Measurements from ENCODE around the gene MDM2. TPM values are rescaled to one million over a fixed set of nuclear protein-coding genes. Genes with fewer than 3 reads are reported as not detected.
A peak's percentile ranks its signal among the peaks of the same experiment; 100 is the strongest.

Gene MDM2
- total RNA-seq, 1 donor from 2014 or later = 37.6 TPM

- intact Hi-C loops (cut with micrococcal nuclease) = no loop called here
- no peak for DNase-seq
- ATAC-seq = no peak
Measured at GRCh38 chr12:68886636-68887572, 78.9 kb downstream of the MDM2 start.

DNA sequence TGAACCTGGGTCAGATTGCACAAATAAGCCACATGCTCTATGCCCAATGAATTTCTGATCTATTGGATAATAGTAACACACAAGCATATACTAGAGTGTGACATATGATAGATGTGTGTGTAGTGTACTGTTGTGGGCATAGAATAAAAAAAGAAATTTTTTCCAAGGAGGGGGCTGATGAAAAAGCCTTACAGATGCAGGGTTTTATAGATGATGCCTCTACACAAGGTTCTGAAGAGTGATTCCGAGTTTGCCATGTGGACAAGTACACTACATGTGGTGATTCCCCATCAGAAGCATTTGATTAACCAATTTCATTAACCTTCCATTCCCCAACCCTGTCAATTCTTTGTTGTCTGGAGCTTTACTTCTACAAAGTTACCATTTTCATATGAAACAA, 79.7 kb downstream of the MDM2 start:
- intact Hi-C loops (cut with micrococcal nuclease) = no loop called here

DNA sequence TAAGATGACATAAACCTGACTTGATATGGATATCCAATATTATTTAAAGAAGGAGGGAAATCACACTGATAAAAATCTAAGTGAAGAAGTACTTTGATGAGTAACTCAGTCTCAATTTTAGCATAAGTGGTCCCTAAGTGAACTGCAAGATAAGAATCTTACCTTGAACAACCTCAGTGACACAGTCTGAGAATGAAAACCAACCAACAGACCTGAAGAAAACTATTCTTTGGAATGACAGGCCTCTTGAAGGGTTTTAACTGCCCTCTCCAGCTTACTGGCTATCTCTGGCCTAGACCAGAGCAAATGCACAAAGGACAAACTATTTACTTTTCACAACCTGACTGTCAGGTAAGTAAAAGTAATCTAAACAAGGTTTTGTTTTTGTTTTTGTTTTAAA, 80.3 kb downstream of the MDM2 start:
- intact Hi-C loops (cut with micrococcal nuclease) = no loop called here
- ATAC-seq = no peak
- DNase-seq = no peak

More for the DNA sequence above, 79.7 kb downstream of the MDM2 start:
- no peak for ATAC-seq
- no peak for DNase-seq

- DNase-seq = peak; percentile 38
- peak; percentile 82 for ATAC-seq
Measured at GRCh38 chr12:68890701-68891113, 82.7 kb downstream of the MDM2 start.

GRCh38 chr12:68891141-68891540, 83.2 kb downstream of the MDM2 start:
- intact Hi-C loops (cut with micrococcal nuclease) = no loop called here
- DNase-seq (no peak), ATAC-seq (no peak)

More at GRCh38 chr12:68890701-68891113, 82.7 kb downstream of the MDM2 start:
- intact Hi-C loops (cut with micrococcal nuclease) = no loop called here

- intact Hi-C loops (cut with micrococcal nuclease) = no loop called here
- ATAC-seq (no peak), DNase-seq (no peak)
Measured at GRCh38 chr12:68893201-68893600, 85.2 kb downstream of the MDM2 start.

- ATAC-seq = no peak
- intact Hi-C loops (cut with micrococcal nuclease) = no loop called here
- no peak for DNase-seq
Measured at GRCh38 chr12:68893741-68894140, 85.8 kb downstream of the MDM2 start.

DNA sequence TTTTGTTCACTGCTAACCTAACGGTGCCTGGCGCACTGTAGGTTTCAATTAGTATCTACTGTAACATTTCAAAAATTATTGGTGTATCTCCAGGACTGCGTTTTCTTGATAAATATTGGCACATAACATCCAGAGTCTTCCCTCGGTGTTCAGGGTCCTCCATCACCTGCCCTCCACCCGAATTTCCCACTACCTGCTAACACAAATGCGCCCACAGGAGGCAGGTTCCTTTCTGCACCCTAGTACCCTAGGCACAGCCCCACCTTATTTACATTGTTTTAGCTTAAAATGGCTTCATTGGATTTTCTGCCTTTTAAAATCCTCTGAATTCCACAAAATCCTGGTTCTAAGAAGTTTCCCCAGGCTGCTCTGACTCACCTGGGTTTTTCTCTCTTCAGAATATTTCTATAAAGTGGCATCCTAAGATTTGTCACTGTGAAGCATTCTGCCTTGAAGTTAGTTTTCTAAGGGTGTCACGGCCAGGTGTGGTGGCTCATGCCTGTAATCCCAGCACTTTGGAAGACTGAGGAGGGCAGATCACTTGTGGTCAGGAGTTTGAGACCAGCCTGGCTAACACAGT, 86.4 kb downstream of the MDM2 start:
- ATAC-seq (no peak), DNase-seq (no peak)
- intact Hi-C loops (cut with micrococcal nuclease) = no loop called here

DNA sequence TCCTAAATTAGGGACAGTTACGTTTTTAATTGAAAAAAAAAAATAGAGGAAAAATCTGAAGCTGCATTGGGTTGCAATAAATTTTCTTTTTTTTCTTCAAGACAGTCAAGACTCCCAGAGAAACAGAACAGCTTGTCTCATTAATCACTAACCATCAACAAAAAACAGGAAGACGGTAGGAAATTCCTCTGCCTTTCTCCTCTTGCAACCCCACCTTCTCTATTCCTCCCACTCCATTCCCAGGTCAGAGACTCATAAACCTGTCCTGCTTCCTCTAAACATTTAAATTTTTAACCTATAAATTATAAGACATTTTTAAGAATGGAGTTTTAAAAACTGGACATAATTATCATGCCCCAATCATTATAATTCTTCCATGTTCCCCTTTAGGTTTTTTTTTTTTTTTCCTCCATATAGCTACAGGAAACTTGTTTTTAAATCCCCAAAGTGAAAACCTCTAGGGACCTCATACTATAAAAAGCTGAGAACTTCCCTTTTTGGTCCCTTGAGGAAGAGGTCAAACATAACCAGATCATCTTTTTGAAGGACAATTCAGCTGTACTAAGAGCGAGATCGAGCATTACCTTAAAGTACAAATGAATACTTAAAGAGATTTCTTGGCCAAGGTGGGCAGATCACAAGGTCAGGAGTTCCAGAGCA, 89.0 kb downstream of the MDM2 start:
- ATAC-seq = peak; percentile 57

GRCh38 chr12:68899251-68899771, 91.3 kb downstream of the MDM2 start:
- intact Hi-C loops (cut with micrococcal nuclease) = no loop called here
- DNase-seq = peak; percentile 29
- no peak for ATAC-seq

More for the DNA sequence above, 89.0 kb downstream of the MDM2 start:
- no peak for DNase-seq
- intact Hi-C loops (cut with micrococcal nuclease) = no loop called here

- intact Hi-C loops (cut with micrococcal nuclease) = no loop called here
- no peak for ATAC-seq
- no peak for DNase-seq
Measured at GRCh38 chr12:68900241-68900640, 92.3 kb downstream of the MDM2 start.

Other genes with a start within 250 kb of the MDM2 start
- gene RAP1B, start 197.3 kb upstream of the MDM2 start, total RNA-seq = 44.8 TPM
- 17.2 TPM for gene NUP107, start 121.2 kb upstream of the MDM2 start, total RNA-seq
- 5.5 TPM for gene SLC35E3, start 62.0 kb upstream of the MDM2 start, total RNA-seq
- gene CPM, start 125.0 kb downstream of the MDM2 start, total RNA-seq = 6.6 TPM

All from left ventricle myocardium superior (tissue), 1 donor.